Trophoblast cell (in vitro differentiated cells and primary cell): ENCODE results near the gene WBP4.
"Not testable (repeated sequence)": the region's sequence is repeated elsewhere in the genome, so short reads cannot be mapped to it uniquely, and the experiment has no call there.

Experiments used
- DNase-seq, 2 donors: peaks; one replicate each; pipeline ENCODE4 v3.0.0-alpha.2; 2016
- H2AFZ ChIP-seq: 2 replicates; pipeline ENCODE4 v1.6.1; 2013; ENCODE audit warnings: low read length, moderate library complexity, mild to moderate bottlenecking; ENCODE audit not compliant: insufficient read depth, poor library complexity
- H2AK5ac ChIP-seq: 2 replicates; pipeline ENCODE4 v1.6.1; 2013; ENCODE audit warnings: mild to moderate bottlenecking, low read length
- H2BK120ac ChIP-seq: 2 replicates; pipeline ENCODE4 v1.6.1; 2013; ENCODE audit warnings: low read length, mild to moderate bottlenecking, moderate library complexity; ENCODE audit not compliant: insufficient read depth, poor library complexity
- H2BK12ac ChIP-seq: 2 replicates; pipeline ENCODE4 v1.6.1; 2013; ENCODE audit warnings: mild to moderate bottlenecking, low read length, moderate library complexity
- H2BK5ac ChIP-seq: 2 replicates; pipeline ENCODE4 v1.6.1; 2013; ENCODE audit warnings: low read length, low read depth, moderate library complexity, mild to moderate bottlenecking; ENCODE audit not compliant: poor library complexity
- H3K14ac ChIP-seq: 2 replicates; pipeline ENCODE4 v1.6.1; 2013; ENCODE audit warnings: mild to moderate bottlenecking, low read length
- H3K18ac ChIP-seq: 2 replicates; pipeline ENCODE4 v1.6.1; 2013; ENCODE audit warnings: mild to moderate bottlenecking, low read length
- H3K23ac ChIP-seq: 2 replicates; pipeline ENCODE4 v1.6.1; 2013; ENCODE audit warnings: low read length
- H3K27ac ChIP-seq: 2 replicates; pipeline ENCODE4 v1.5.1; 2013; ENCODE audit warnings: low read depth, mild to moderate bottlenecking, inconsistent platforms, low read length, moderate library complexity
- H3K27me3 ChIP-seq: 2 replicates; pipeline ENCODE4 v1.6.1; 2013; ENCODE audit warnings: inconsistent platforms, mild to moderate bottlenecking, low read length, moderate library complexity; ENCODE audit not compliant: insufficient read depth
- H3K36me3 ChIP-seq, 2 experiments: 1 replicate in 1 of 2; 2 replicates in 1 of 2; pipeline ENCODE4 v1.6.1; 2013; ENCODE audit warnings: low read length in 2 of 2, mild to moderate bottlenecking in 2 of 2, moderate library complexity in 1 of 2; ENCODE audit not compliant: insufficient read depth in 2 of 2, control insufficient read depth in 1 of 2
- H3K4ac ChIP-seq: 2 replicates; pipeline ENCODE4 v1.6.1; 2013; ENCODE audit warnings: low read depth, mild to moderate bottlenecking, low read length, moderate library complexity
- H3K4me1 ChIP-seq, 2 experiments: 1 replicate in 1 of 2; 2 replicates in 1 of 2; pipeline ENCODE4 v1.6.1; 2013; ENCODE audit warnings: low read length in 2 of 2, mild to moderate bottlenecking in 2 of 2, moderate library complexity in 1 of 2; ENCODE audit not compliant: insufficient read depth in 2 of 2, control insufficient read depth in 1 of 2
- H3K4me2 ChIP-seq: 2 replicates; pipeline ENCODE4 v1.6.1; 2013; ENCODE audit warnings: inconsistent platforms, mild to moderate bottlenecking, low read length, moderate library complexity
- H3K4me3 ChIP-seq: 2 replicates; pipeline ENCODE4 v1.5.1; 2013; ENCODE audit warnings: mild to moderate bottlenecking, low read depth, low read length, inconsistent platforms
- H3K79me1 ChIP-seq: one replicate; pipeline ENCODE4 v1.6.1; 2013; ENCODE audit warnings: low read length
- H3K79me2 ChIP-seq: 2 replicates; pipeline ENCODE4 v1.6.1; 2013; ENCODE audit warnings: low read length, mild to moderate bottlenecking; ENCODE audit not compliant: control insufficient read depth, insufficient read depth, poor library complexity
- H3K9ac ChIP-seq: 2 replicates; pipeline ENCODE4 v1.6.1; 2013; ENCODE audit warnings: mild to moderate bottlenecking, low read length
- H3K9me3 ChIP-seq: 2 replicates; pipeline ENCODE4 v1.6.1; 2013; ENCODE audit warnings: low read depth, mild to moderate bottlenecking, control low read depth, inconsistent platforms, low read length; ENCODE audit not compliant: insufficient read depth
- H4K12ac ChIP-seq: 2 replicates; pipeline ENCODE4 v1.6.1; 2013; ENCODE audit warnings: low read depth, mild to moderate bottlenecking, low read length, moderate library complexity
- H4K8ac ChIP-seq: 2 replicates; pipeline ENCODE4 v1.6.1; 2013; ENCODE audit warnings: low read depth, mild to moderate bottlenecking, low read length, moderate library complexity
- H4K91ac ChIP-seq: one replicate; pipeline ENCODE4 v1.6.1; 2013; ENCODE audit warnings: low read depth, mild to moderate bottlenecking, low read length, moderate library complexity
- WGBS: extraction: QIAGEN DNeasy Blood & Tissue Kit; methylation state at CpG from one replicate; pipeline ENCODE4 v1.1.7; 2013; ENCODE audit warnings: missing lambda C conversion rate; ENCODE audit not compliant: insufficient read length, insufficient coverage; ENCODE audit errors: extremely low coverage; 5-methylcytosine and 5-hydroxymethylcytosine counted together

Gene WBP4

DNA sequence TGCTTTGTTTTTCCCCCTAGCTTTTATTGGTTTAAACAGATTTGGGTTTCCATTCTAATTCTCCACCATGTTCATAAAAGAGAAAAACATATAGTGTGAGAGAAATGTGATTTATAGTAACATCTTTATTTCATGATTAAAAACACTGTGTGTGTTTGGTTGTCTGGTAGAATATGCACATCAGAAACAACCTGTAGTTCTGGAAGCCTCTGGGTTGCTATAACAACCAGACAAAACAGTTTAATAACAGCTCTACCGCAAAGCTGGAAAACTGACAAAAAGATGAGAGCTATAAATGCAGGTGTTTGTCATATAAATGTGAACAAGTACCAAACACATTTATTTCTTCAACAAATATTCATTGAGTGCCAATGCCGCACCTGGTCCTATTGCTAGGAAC lies 61.5 kb downstream of the WBP4 start:
- WGBS = no CpG with 5 or more reads among the region's 2 CpGs
- H2BK12ac ChIP-seq = no peak overlapping the region

DNA sequence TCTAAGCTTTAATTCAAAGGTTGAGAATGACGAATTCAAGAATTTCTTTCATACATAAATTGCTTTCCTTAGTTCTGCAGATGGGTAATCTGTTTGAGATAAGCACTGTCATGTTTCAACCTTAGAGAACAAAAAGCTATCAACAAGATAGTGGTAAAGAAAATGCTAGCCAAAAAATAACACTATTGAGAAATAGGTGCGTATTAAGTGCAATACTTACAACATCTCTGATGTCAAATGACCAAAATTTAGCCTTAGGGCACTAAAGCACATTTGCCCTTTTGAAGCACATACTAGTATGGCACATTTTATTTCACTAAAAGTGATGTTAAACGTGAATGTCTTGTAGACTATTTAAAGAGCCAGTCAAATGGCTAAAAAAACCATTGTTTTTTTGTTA lies 66.4 kb downstream of the WBP4 start:
- Histone ChIP-seq H3K4me1 (peaks cover 0 to 7% of the 10 kb centered on the region in 2 experiments), H2BK120ac (no peak overlapping the region), H4K91ac (no peak overlapping the region), H3K4me2 (no peak overlapping the region), H3K4ac (no peak overlapping the region), H3K27ac (no peak overlapping the region), H3K9ac (no peak overlapping the region), H2AFZ (no peak overlapping the region), H2BK12ac (no peak overlapping the region), H2AK5ac (no peak overlapping the region), H3K4me3 (no peak overlapping the region), H3K9me3 (no peaks in the 10 kb centered on the region), H2BK5ac (no peak overlapping the region), H3K18ac (no peak overlapping the region), H3K27me3 (no peaks in the 10 kb centered on the region), H3K36me3 (no peaks in the 10 kb centered on the region), H4K8ac (no peak overlapping the region), H4K12ac (no peak overlapping the region), H3K23ac (no peak overlapping the region), H3K79me1 (peaks cover 3% of the 10 kb centered on the region), H3K79me2 (peaks cover 3% of the 10 kb centered on the region), H3K14ac (no peak overlapping the region)
- WGBS = no CpG with 5 or more reads among the region's 3 CpGs
- peak in 1 of 2 donors; percentile 65 for DNase-seq

More for the DNA sequence above, 61.5 kb downstream of the WBP4 start:
- Histone ChIP-seq H4K12ac (no peak overlapping the region), H3K9me3 (no peaks in the 10 kb centered on the region), H2AK5ac (no peak overlapping the region), H4K8ac (no peak overlapping the region), H3K79me2 (no peaks in the 10 kb centered on the region), H3K23ac (no peak overlapping the region), H3K4me2 (no peak overlapping the region), H2BK5ac (no peak overlapping the region), H3K4ac (no peak overlapping the region), H3K79me1 (no peaks in the 10 kb centered on the region), H3K9ac (no peak overlapping the region), H3K4me1 (no peaks in the 10 kb centered on the region), H2AFZ (no peak overlapping the region), H3K27ac (no peak overlapping the region), H4K91ac (no peak overlapping the region), H3K4me3 (no peak overlapping the region), H3K36me3 (no peaks in the 10 kb centered on the region), H2BK120ac (no peak overlapping the region), H3K14ac (no peak overlapping the region), H3K18ac (no peak overlapping the region), H3K27me3 (no peaks in the 10 kb centered on the region)
- peak in 1 of 2 donors; percentile 18 for DNase-seq

DNA sequence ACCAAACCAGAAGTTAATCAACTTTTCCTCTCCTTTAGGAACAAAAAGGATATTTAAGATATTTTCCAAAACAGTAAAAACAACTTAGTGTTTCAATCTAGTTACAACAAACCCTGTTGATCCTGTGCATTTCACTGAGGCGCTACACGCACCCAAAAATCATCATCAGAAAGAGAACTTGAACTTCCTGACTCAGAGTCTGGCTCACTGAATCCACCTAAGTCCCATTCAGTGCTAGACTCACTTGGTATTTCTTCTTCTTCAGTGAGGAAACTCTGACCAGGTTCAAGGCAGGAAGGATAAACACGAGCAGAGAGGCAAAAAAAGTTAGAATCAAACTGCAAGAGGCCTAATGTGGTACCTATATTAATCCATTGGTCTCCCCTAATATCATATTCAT lies 69.0 kb downstream of the WBP4 start:
- peak overlapping the region; percentile 38 for H3K4me2 ChIP-seq
- no CpG with 5 or more reads among the region's 3 CpGs for WGBS
- H3K79me2 ChIP-seq = peaks cover 3% of the 10 kb centered on the region
- no peak overlapping the region for H4K91ac ChIP-seq
- DNase-seq = no peak
- no peak overlapping the region for H2BK5ac ChIP-seq
- H4K12ac ChIP-seq = no peak overlapping the region
- H2AK5ac ChIP-seq = no peak overlapping the region
- H3K9ac ChIP-seq = no peak overlapping the region
- H2BK12ac ChIP-seq = no peak overlapping the region
- peaks cover 0 to 7% of the 10 kb centered on the region in 2 experiments for H3K4me1 ChIP-seq
- no peak overlapping the region for H3K4me3 ChIP-seq
- H3K9me3 ChIP-seq = no peaks in the 10 kb centered on the region
- no peak overlapping the region for H3K14ac ChIP-seq
- no peak overlapping the region for H3K4ac ChIP-seq
- no peak overlapping the region for H2BK120ac ChIP-seq
- no peak overlapping the region for H3K23ac ChIP-seq
- H3K27ac ChIP-seq = no peak overlapping the region
- H3K36me3 ChIP-seq = no peaks in the 10 kb centered on the region
- peaks cover 3% of the 10 kb centered on the region for H3K79me1 ChIP-seq
- no peaks in the 10 kb centered on the region for H3K27me3 ChIP-seq
- no peak overlapping the region for H3K18ac ChIP-seq
- no peak overlapping the region for H4K8ac ChIP-seq
- no peak overlapping the region for H2AFZ ChIP-seq

DNA sequence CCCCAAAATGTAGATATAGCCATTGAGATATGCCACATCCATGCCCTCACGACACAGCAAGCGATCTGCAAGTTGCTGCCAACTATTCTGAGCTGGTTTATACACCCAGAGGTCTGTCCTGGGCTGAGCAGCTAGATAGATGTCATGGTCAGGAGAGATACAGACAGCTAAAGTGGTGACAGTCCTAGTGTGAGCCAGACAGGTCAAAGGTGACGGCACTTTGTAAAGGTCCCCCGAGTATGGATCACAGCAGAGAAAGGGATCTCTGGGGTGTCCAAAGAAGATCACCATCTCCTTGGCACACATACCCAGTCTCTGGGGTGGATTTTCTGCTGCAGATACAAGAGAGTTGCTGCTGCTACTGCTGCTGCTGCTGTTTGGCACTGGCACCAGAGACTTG lies 69.9 kb downstream of the WBP4 start:
- H3K4me3 ChIP-seq, H3K4me2 ChIP-seq, H3K27ac ChIP-seq, H3K36me3 ChIP-seq, H3K79me2 ChIP-seq, H3K79me1 ChIP-seq, H2BK5ac ChIP-seq, H2AK5ac ChIP-seq, H2BK120ac ChIP-seq, H2BK12ac ChIP-seq, H3K23ac ChIP-seq, H4K12ac ChIP-seq, H4K8ac ChIP-seq, H3K18ac ChIP-seq, H3K9me3 ChIP-seq, H4K91ac ChIP-seq, DNase-seq, H2AFZ ChIP-seq, H3K14ac ChIP-seq, H3K4me1 ChIP-seq, H3K4ac ChIP-seq, H3K27me3 ChIP-seq, H3K9ac ChIP-seq: not testable (repeated sequence)
- WGBS = no CpG with 5 or more reads among the region's 4 CpGs
